ENCODE measurements around the gene SPI1.

- no peak for TF ChIP-seq SNAI2 (CRISPR knock-in tag; IDR thresholded peaks at IDR 0.05)
- TF ChIP-seq GLIS3 (CRISPR knock-in tag; IDR thresholded peaks at IDR 0.05) = no peak
- TF ChIP-seq ZNF565 (CRISPR knock-in tag; conservative IDR thresholded peaks at IDR 0.05; ENCODE audit: low read depth) = no peak
- no peak for TF ChIP-seq BACH2 (CRISPR knock-in tag; IDR thresholded peaks at IDR 0.05; ENCODE audit: borderline replicate concordance)
- no peak for TF ChIP-seq ZFP3 (CRISPR knock-in tag; IDR thresholded peaks at IDR 0.05)
- TF ChIP-seq TOX (CRISPR knock-in tag; IDR thresholded peaks at IDR 0.05; ENCODE audit: borderline replicate concordance) = no peak
- no peak for TF ChIP-seq PATZ1 (CRISPR knock-in tag; IDR thresholded peaks at IDR 0.05; ENCODE audit: borderline replicate concordance)
- no peak for TF ChIP-seq POU6F1 (CRISPR knock-in tag; IDR thresholded peaks at IDR 0.05; ENCODE audit: borderline replicate concordance, low read depth)
- no peak for TF ChIP-seq PPARA (CRISPR knock-in tag; IDR thresholded peaks at IDR 0.05; ENCODE audit: borderline replicate concordance)
These were observed 16.2 kb upstream of the SPI1 start for GRCh38 chr11:47394322-47395222.

All from SK-N-SH treated with all-trans-retinoic acid at 6 μM for 48 hours (cell line).